Smooth muscle cell (in vitro differentiated cells): Measurements from ENCODE around the gene STX18. TPM values are rescaled to one million over a fixed set of nuclear protein-coding genes. Genes with fewer than 3 reads are reported as not detected.

Experiments
- DNase-seq: peaks from one replicate; lab custom pipeline; 2025; ENCODE audit not compliant: unreplicated experiment; lab: John Stamatoyannopoulos, UW
- H2AFZ ChIP-seq: fragments of 200-600 bp; sonication (generic); 2 replicates; pipeline ENCODE4 v1.6.0; 2016; ENCODE audit warnings: antibody characterized with exemption, low read depth, mild to moderate bottlenecking
- H3F3A ChIP-seq: fragments of 200-600 bp; sonication (generic); 2 replicates; pipeline ENCODE4 v1.6.0; 2017; ENCODE audit warnings: antibody characterized with exemption, low read depth
- H3K27ac ChIP-seq: fragments of 200-600 bp; sonication (generic); 2 replicates; pipeline ENCODE4 v1.5.1; 2016; ENCODE audit warnings: low read depth, mild to moderate bottlenecking
- H3K27me3 ChIP-seq: fragments of 200-600 bp; sonication (generic); 2 replicates; pipeline ENCODE4 v1.6.1; 2016; ENCODE audit warnings: low read depth, mild to moderate bottlenecking
- H3K36me3 ChIP-seq: fragments of 200-600 bp; sonication (generic); 2 replicates; pipeline ENCODE4 v1.5.1; 2016; ENCODE audit warnings: low read depth
- H3K4me1 ChIP-seq: fragments of 200-600 bp; sonication (generic); 2 replicates; pipeline ENCODE4 v1.5.1; 2016; ENCODE audit warnings: low read depth
- H3K4me2 ChIP-seq: fragments of 200-600 bp; sonication (generic); 2 replicates; pipeline ENCODE4 v1.6.0; 2016; ENCODE audit warnings: mild to moderate bottlenecking
- H3K4me3 ChIP-seq: fragments of 200-600 bp; sonication (generic); 2 replicates; pipeline ENCODE4 v1.5.1; 2016; ENCODE audit warnings: mild to moderate bottlenecking
- H3K79me2 ChIP-seq: fragments of 200-600 bp; sonication (generic); 2 replicates; pipeline ENCODE4 v1.6.0; 2016; ENCODE audit warnings: low read depth, mild to moderate bottlenecking
- H3K9ac ChIP-seq: fragments of 200-600 bp; sonication (generic); 2 replicates; pipeline ENCODE4 v1.6.0; 2016; ENCODE audit warnings: low read depth
- H3K9me3 ChIP-seq: fragments of 200-600 bp; sonication (generic); replicated peaks from 2 replicates; pipeline ENCODE4 v1.5.1; 2016; ENCODE audit warnings: low read depth
- H4K20me1 ChIP-seq: fragments of 200-600 bp; sonication (generic); 2 replicates; pipeline ENCODE4 v1.6.0; 2016; ENCODE audit warnings: low read depth
- WGBS: methylation state at CpG from one replicate; pipeline ENCODE4 v1.1.7; 2016; ENCODE audit warnings: low lambda C conversion rate; 5-methylcytosine and 5-hydroxymethylcytosine counted together
- polyA plus RNA-seq: library from polyadenylated mRNA; unstranded; fragments of >200 nt; fragmentation: Nextera tagmentation; extraction: Ambion mirVana; gene quantifications from 2 replicates; pipeline ENCODE4 v1.2.1, GENCODE V29; 2016
- total RNA-seq: library from RNA; depleted of rRNA; stranded (reverse); fragments of >200 nt; gene quantifications from 2 replicates; pipeline ENCODE4 v1.2.3, GENCODE V29; 2014
- TF ChIP-seq, protein P1 (sequence below): fragments of 200-600 bp; sonication (generic); IDR thresholded peaks from 2 replicates; pipeline ENCODE4 v1.5.1; 2017; ENCODE audit warnings: borderline replicate concordance, mild to moderate bottlenecking, antibody characterized with exemption; ENCODE audit not compliant: insufficient read depth, poor library complexity, severe bottlenecking

Gene STX18
- total and polyA plus RNA-seq, 2 experiments from 2014 or later: 17.7 to 23.3 TPM

DNA sequence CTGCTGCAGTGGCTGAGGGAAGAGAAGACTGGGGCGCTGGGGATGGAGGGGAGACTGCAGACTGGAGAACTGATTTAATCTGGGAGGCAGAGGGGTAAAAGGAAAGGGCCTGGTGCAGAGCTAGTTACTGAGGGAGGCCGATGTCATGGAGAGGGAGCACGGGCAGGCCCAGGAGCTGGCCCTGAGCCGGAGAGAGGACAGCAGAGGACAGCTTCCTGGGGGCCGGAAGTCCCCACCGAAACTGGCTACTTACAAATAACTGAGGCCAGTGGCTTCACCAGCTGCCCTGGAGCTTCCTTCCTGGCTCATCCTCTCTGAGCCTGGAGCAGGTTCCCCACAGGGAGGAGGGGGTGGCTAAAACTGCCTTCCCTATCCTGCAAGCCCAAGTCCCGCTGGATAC is 128.0 kb downstream of the STX18 start:
- TF ChIP-seq, protein P1, sequence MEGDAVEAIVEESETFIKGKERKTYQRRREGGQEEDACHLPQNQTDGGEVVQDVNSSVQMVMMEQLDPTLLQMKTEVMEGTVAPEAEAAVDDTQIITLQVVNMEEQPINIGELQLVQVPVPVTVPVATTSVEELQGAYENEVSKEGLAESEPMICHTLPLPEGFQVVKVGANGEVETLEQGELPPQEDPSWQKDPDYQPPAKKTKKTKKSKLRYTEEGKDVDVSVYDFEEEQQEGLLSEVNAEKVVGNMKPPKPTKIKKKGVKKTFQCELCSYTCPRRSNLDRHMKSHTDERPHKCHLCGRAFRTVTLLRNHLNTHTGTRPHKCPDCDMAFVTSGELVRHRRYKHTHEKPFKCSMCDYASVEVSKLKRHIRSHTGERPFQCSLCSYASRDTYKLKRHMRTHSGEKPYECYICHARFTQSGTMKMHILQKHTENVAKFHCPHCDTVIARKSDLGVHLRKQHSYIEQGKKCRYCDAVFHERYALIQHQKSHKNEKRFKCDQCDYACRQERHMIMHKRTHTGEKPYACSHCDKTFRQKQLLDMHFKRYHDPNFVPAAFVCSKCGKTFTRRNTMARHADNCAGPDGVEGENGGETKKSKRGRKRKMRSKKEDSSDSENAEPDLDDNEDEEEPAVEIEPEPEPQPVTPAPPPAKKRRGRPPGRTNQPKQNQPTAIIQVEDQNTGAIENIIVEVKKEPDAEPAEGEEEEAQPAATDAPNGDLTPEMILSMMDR: no peak
- 100% methylated on average over 4 of the region's 7 CpGs for WGBS

DNA sequence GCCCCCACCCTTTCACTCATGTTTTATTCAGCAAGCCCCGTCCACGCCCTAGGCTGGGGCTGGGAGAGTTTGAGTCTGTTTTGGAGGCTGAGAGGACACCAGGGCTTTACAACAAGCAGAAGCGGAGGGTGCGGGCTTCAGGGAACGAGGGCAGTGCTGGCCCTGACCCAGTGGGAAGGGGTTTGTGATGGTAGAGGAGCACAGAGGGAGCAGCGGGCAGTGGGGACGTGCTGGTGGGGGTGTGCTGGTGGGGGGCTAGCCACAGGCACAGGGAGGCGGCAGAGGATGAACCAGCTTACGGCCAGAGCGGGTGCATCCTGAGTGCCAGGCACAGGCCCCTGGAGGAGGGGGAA is 128.5 kb downstream of the STX18 start:
- no peaks in the 10 kb centered on the region for H4K20me1 ChIP-seq
- no peak overlapping the region for H3K27ac ChIP-seq
- no peaks in the 10 kb centered on the region for H3K36me3 ChIP-seq
- no peaks in the 10 kb centered on the region for H3K79me2 ChIP-seq
- H3K4me3 ChIP-seq: no peak overlapping the region
- H3K4me2 ChIP-seq: no peak overlapping the region
- H3F3A ChIP-seq: no peaks in the 10 kb centered on the region
- no peaks in the 10 kb centered on the region for H3K9me3 ChIP-seq
- no peaks in the 10 kb centered on the region for H3K27me3 ChIP-seq
- TF ChIP-seq, protein P1: no peak
- H2AFZ ChIP-seq: no peak overlapping the region
- no peak overlapping the region for H3K9ac ChIP-seq
- WGBS: 96% methylated on average over 10 of the region's 10 CpGs
- H3K4me1 ChIP-seq: no peaks in the 10 kb centered on the region
- no peak for DNase-seq

More for the DNA sequence above, 128.0 kb downstream of the STX18 start:
- Histone ChIP-seq H3K9ac (no peak overlapping the region), H2AFZ (no peak overlapping the region), H3K9me3 (no peaks in the 10 kb centered on the region), H4K20me1 (no peaks in the 10 kb centered on the region), H3K36me3 (no peaks in the 10 kb centered on the region), H3K4me1 (no peaks in the 10 kb centered on the region), H3K4me3 (no peak overlapping the region), H3F3A (no peaks in the 10 kb centered on the region), H3K4me2 (no peak overlapping the region), H3K27me3 (no peaks in the 10 kb centered on the region), H3K27ac (no peak overlapping the region), H3K79me2 (no peaks in the 10 kb centered on the region)
- no peak for DNase-seq

DNA sequence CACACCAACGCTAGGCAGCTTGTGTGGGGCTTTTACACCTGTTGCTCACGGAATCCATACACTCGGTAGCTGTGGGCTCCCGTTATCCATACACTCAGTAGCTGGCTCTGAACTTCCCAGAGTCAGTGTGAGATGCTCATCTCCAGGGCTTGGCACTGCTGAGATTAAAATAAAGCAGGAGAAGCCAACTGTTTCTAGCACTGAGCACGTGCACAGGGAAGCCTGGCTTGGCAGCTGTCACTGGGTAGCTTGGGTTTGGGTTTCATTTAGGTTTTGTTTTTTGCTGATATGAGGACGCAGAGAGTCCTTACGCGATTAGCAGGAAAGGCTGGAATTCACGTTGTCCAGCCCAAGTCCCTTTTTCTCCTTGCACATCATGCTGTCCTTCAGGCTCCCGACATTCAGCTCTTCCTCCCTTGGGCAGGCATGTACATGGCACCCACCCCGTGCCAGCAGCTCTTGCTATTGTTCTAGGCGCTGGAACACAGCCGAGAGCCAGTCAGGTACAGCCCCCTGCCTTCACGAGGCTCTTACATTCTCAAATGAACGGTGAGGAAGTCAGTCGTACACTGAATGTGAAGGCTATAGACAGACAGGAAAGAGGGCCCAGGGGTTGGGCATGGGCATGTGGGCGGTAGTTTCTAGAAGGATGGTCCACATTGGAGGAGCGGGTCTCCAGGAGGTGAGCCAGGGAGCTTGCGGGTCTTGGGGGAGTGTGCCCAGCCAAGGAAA is 129.0 kb downstream of the STX18 start:
- H3K79me2 ChIP-seq: no peaks in the 10 kb centered on the region
- no peaks in the 10 kb centered on the region for H3K9me3 ChIP-seq
- no peak overlapping the region for H3K4me3 ChIP-seq
- no peaks in the 10 kb centered on the region for H4K20me1 ChIP-seq
- no peaks in the 10 kb centered on the region for H3K27me3 ChIP-seq
- H2AFZ ChIP-seq: no peak overlapping the region
- H3K4me1 ChIP-seq: no peaks in the 10 kb centered on the region
- WGBS: 94% methylated on average over 19 of the region's 19 CpGs
- no peaks in the 10 kb centered on the region for H3K36me3 ChIP-seq
- H3K4me2 ChIP-seq: no peak overlapping the region
- TF ChIP-seq, protein P1: no peak
- H3F3A ChIP-seq: no peaks in the 10 kb centered on the region
- H3K27ac ChIP-seq: no peak overlapping the region
- no peak overlapping the region for H3K9ac ChIP-seq
- DNase-seq: no peak

DNA sequence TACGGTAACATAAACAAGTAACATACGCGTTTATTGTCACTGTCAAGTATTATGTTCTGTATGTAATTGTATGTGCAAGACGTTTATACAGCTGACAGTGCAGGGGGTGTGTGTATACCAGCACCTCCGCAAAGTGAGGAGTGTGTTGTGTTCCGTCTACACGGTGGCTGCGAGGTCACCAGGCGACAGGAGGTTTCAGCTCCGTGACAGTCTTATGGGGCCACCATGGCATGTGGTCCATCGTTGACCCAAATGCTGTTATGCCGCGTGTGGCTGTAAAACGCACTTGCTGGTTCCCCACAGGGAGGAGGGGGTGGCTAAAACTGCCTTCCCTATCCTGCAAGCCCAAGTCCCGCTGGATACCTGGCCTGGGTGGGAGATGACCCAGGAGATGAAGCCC is 129.9 kb downstream of the STX18 start:
- Histone ChIP-seq H3K4me2 (no peak overlapping the region), H3K9me3 (no peaks in the 10 kb centered on the region), H3K4me1 (no peaks in the 10 kb centered on the region), H3K79me2 (no peaks in the 10 kb centered on the region), H2AFZ (no peak overlapping the region), H3K36me3 (no peaks in the 10 kb centered on the region), H4K20me1 (no peaks in the 10 kb centered on the region), H3K27me3 (no peaks in the 10 kb centered on the region), H3F3A (no peaks in the 10 kb centered on the region), H3K9ac (no peak overlapping the region), H3K27ac (no peak overlapping the region), H3K4me3 (no peak overlapping the region)
- TF ChIP-seq, protein P1: no peak
- no peak for DNase-seq
- 96% methylated on average over 15 of the region's 15 CpGs for WGBS
